ENCODE measurements around the gene SYCP2.

DNA sequence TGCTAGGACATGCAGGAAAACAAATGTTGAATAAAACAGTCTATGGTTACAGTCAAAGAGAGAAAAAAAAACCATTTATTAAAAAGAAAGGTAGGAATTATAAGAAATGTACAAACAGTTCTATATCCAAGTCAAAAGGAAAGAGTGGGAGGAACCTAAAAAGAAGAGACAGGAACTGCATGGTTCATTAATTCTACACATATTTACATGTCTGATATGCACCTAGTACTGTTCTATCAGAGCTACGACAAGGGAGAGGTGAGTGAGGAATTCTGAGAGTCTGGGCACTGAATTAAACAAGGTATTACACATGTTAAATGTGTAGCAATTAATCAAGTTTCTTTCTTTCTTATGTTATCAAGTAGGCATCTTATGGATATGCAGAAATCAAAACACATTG lies 41.9 kb downstream of the SYCP2 start:
- TF ChIP-seq ZFX (IDR thresholded peaks at IDR 0.05; ENCODE audit: borderline replicate concordance) = no peak
- TF ChIP-seq, protein P1, sequence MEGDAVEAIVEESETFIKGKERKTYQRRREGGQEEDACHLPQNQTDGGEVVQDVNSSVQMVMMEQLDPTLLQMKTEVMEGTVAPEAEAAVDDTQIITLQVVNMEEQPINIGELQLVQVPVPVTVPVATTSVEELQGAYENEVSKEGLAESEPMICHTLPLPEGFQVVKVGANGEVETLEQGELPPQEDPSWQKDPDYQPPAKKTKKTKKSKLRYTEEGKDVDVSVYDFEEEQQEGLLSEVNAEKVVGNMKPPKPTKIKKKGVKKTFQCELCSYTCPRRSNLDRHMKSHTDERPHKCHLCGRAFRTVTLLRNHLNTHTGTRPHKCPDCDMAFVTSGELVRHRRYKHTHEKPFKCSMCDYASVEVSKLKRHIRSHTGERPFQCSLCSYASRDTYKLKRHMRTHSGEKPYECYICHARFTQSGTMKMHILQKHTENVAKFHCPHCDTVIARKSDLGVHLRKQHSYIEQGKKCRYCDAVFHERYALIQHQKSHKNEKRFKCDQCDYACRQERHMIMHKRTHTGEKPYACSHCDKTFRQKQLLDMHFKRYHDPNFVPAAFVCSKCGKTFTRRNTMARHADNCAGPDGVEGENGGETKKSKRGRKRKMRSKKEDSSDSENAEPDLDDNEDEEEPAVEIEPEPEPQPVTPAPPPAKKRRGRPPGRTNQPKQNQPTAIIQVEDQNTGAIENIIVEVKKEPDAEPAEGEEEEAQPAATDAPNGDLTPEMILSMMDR (IDR thresholded peaks at IDR 0.05) = no peak

Measured in 22Rv1 (cell line).